CD4-positive, alpha-beta T cell (primary cell): ENCODE results near the gene ATXN1. TPM values are rescaled to one million over a fixed set of nuclear protein-coding genes. Genes with fewer than 3 reads are reported as not detected.

ENCODE experiments used
- ATAC-seq: fragments of 200-7000 bp; cut with Tn5 transposase; one replicate; pipeline ENCODE4 v1.10.0; 2022; ENCODE audit warnings: mild to moderate bottlenecking; ENCODE audit not compliant: poor library complexity
- CTCF ChIA-PET: fragments of 350-600 bp; sonication (Branson Sonifier 250); formaldehyde crosslinking; loops from one replicate; lab custom pipeline; 2021; ENCODE audit warnings: antibody characterized with exemption, inconsistent platforms; lab: Charles Lee
- POLR2A ChIA-PET: fragments of 350-600 bp; sonication (Branson Sonifier 250); formaldehyde crosslinking; loops from one replicate; lab custom pipeline; 2021; ENCODE audit warnings: antibody characterized with exemption, inconsistent platforms; lab: Charles Lee
- DNase-seq, 14 experiments: peaks; one replicate each; pipeline ENCODE4 v3.0.0-alpha.2; 2013 to 2020; ENCODE audit warnings: mixed read lengths in 2 of 14
- H3K27ac ChIP-seq, 2 donors: one replicate each; pipeline versions ENCODE4 v1.5.1 to v1.7.0; 2013; ENCODE audit warnings: low read length in 2 of 2, low read depth in 1 of 2, mild to moderate bottlenecking in 1 of 2
- H3K27me3 ChIP-seq, 2 experiments: 1 replicate in 1 of 2; 2 replicates in 1 of 2; pipeline versions ENCODE4 v1.6.1 to v1.7.0; 2013; ENCODE audit warnings: low read length in 2 of 2, control low read depth in 1 of 2, mild to moderate bottlenecking in 1 of 2, moderate library complexity in 1 of 2; ENCODE audit not compliant: insufficient read depth in 2 of 2, control insufficient read depth in 1 of 2
- H3K36me3 ChIP-seq: one replicate; pipeline ENCODE4 v1.6.1; 2013; ENCODE audit warnings: low read length, control low read depth; ENCODE audit not compliant: insufficient read depth
- H3K4me1 ChIP-seq: one replicate; pipeline ENCODE4 v1.6.1; 2013; ENCODE audit warnings: low read length, control low read depth; ENCODE audit not compliant: insufficient read depth
- H3K4me3 ChIP-seq: one replicate; pipeline ENCODE4 v1.5.1; 2013; ENCODE audit warnings: mild to moderate bottlenecking, low read length, moderate library complexity
- H3K9me3 ChIP-seq, 2 experiments: 1 replicate in 1 of 2; 2 replicates in 1 of 2; pipeline versions ENCODE4 v1.6.1 to v1.7.0; 2013; ENCODE audit warnings: low read length in 2 of 2, mild to moderate bottlenecking in 2 of 2, control low read depth in 1 of 2, moderate library complexity in 1 of 2; ENCODE audit not compliant: control insufficient read depth in 1 of 2, insufficient read depth in 1 of 2
- H3K27ac Mint-ChIP-seq: one replicate; pipeline ENCODE4 v1.8.0; 2020; ENCODE audit warnings: mixed read lengths
- H3K27me3 Mint-ChIP-seq: one replicate; pipeline ENCODE4 v1.8.0; 2021; ENCODE audit warnings: mixed read lengths
- H3K36me3 Mint-ChIP-seq: one replicate; pipeline ENCODE4 v1.8.0; 2021; ENCODE audit warnings: low read depth, mixed read lengths
- H3K4me1 Mint-ChIP-seq: one replicate; pipeline ENCODE4 v1.8.0; 2021; ENCODE audit warnings: low read depth, mixed read lengths
- H3K4me3 Mint-ChIP-seq: one replicate; pipeline ENCODE4 v1.8.0; 2020; ENCODE audit warnings: mild to moderate bottlenecking, mixed read lengths
- H3K9me3 Mint-ChIP-seq: one replicate; pipeline ENCODE4 v1.8.0; 2020; ENCODE audit warnings: mixed read lengths
- CTCF ChIP-seq: fragments of 200-600 bp; IDR thresholded peaks from one replicate; pipeline ENCODE4 v1.8.0; 2022; ENCODE audit warnings: antibody characterized with exemption, mild to moderate bottlenecking
- intact Hi-C, 2 experiments: fragments of 100-400 bp; cut with DNase I in 1 of 2; cut with micrococcal nuclease in 1 of 2; formaldehyde crosslinking; loops; one replicate each; pipeline versions ENCODE4 v1.15.1 to v1.9.0; 2023 to 2025; cut with DNase I, micrococcal nuclease
- total RNA-seq, 174 experiments: library from RNA in 2 of 174; stranded (reverse) in 2 of 174; gene quantifications; one replicate each; pipeline ENCODE4 v1.2.3 and lab custom pipeline; 2021 to 2026

Gene ATXN1
- total RNA-seq, 2 experiments from 2014 or later: 74.2 to 76.7 TPM

DNA sequence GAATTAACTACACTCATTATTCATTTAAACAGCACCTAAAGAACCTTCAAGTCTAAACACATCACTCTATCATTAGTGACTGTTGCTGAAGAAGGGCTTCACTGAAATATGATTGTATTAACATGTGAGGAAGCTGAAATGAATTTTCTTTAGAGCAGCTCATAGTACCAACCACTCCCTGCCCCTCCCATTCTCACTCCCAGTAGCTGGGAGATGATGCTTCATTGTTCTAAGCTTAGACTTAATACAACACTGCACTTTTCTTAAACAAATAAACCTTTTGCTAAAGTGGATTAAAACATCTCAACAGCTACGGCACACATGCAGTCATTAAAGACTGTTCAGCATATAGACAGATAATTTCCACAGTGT, 63.1 kb downstream of the ATXN1 start:
- H3K36me3 Mint-ChIP-seq: no peaks in the 10 kb centered on the region
- peak overlapping the region; percentile 68 for H3K27ac Mint-ChIP-seq
- peak in 1 of 14 experiments; percentile 33 for DNase-seq
- Histone ChIP-seq H3K9me3 (no peaks in the 10 kb centered on the region), H3K27me3 (no peaks in the 10 kb centered on the region), H3K27ac (no peak overlapping the region), H3K4me3 (peak overlapping the region; percentile 15), H3K4me1 (peaks cover 39% of the 10 kb centered on the region), H3K36me3 (no peaks in the 10 kb centered on the region)
- no peak for TF ChIP-seq CTCF
- no peaks in the 10 kb centered on the region for H3K9me3 Mint-ChIP-seq
- CTCF ChIA-PET: interaction anchor here (1.0 to 2.5 kb wide), 4 partner anchors 10 to 366 kb away, joined by 3 to 10 read pairs (median 4); partner anchors contain the start of gene ATXN1
- peak overlapping the region; percentile 52 for H3K4me3 Mint-ChIP-seq
- peaks cover 64% of the 10 kb centered on the region for H3K4me1 Mint-ChIP-seq
- intact Hi-C loops: loop anchor here (5.0 kb wide), 2 partner anchors 41 to 46 kb away; no protein-coding TSS in a partner anchor
- H3K27me3 Mint-ChIP-seq: no peaks in the 10 kb centered on the region
- ATAC-seq: peak; percentile 30
- POLR2A ChIA-PET: interaction anchor here (0.8 to 3.3 kb wide), 8 partner anchors 10 to 96 kb away, joined by 3 to 20 read pairs (median 4); partner anchors contain the start of gene ATXN1

- Mint-ChIP-seq H3K4me3 (peak overlapping the region; percentile 52), H3K4me1 (peaks cover 67% of the 10 kb centered on the region), H3K36me3 (no peaks in the 10 kb centered on the region), H3K27me3 (no peaks in the 10 kb centered on the region), H3K27ac (peak overlapping the region; percentile 68), H3K9me3 (no peaks in the 10 kb centered on the region)
- H3K27me3 ChIP-seq: no peaks in the 10 kb centered on the region
- DNase-seq (peak in 1 of 14 experiments; percentile 40), ATAC-seq (no peak)
- H3K9me3 ChIP-seq: no peaks in the 10 kb centered on the region
- H3K36me3 ChIP-seq: no peaks in the 10 kb centered on the region
- peak overlapping the region in 1 of 2 donors; percentile 16 for H3K27ac ChIP-seq
- peaks cover 44% of the 10 kb centered on the region for H3K4me1 ChIP-seq
- no peak for TF ChIP-seq CTCF
- ChIA-PET CTCF (interaction anchor here (1.0 kb wide), 1 partner anchor 9 kb away, joined by 3 read pairs; no protein-coding TSS in a partner anchor), POLR2A (interaction anchor here (1.3 to 3.3 kb wide), 5 partner anchors 9 to 96 kb away, joined by 4 to 20 read pairs (median 10); partner anchors contain the start of gene ATXN1)
- intact Hi-C loops: loop anchor here (2.0 to 5.0 kb wide), 3 partner anchors 15 to 45 kb away; no protein-coding TSS in a partner anchor
- H3K4me3 ChIP-seq: peak overlapping the region; percentile 15
Measured at GRCh38 chr6:16697437-16698161, 63.7 kb downstream of the ATXN1 start.

DNA sequence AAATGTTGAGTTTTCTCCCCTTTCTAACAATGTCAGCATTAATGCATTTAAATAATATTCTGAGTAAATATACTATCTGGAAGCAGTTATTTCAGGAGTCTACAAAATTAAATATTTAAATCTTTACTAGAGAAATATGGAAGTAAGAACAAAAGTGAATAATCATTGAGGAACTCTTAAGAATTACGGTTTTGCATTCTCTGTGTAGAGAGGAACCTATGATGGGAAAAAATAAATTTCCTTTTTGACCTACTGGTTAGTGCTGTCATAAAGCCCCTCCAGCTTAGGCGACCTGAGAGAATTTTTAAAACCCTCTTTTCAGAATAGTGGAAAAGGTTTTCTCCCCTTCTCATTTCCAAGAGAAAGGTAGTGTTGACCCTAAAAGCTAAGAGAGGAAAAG, 64.8 kb downstream of the ATXN1 start:
- no peak overlapping the region for H3K4me3 Mint-ChIP-seq
- no peak for TF ChIP-seq CTCF
- CTCF ChIA-PET: interaction anchor here (1.4 kb wide), 1 partner anchor 71 kb away, joined by 3 read pairs; no protein-coding TSS in a partner anchor
- H3K4me3 ChIP-seq: no peak overlapping the region
- peaks cover 75% of the 10 kb centered on the region for H3K4me1 Mint-ChIP-seq
- H3K36me3 Mint-ChIP-seq: no peaks in the 10 kb centered on the region
- no peak overlapping the region for H3K27ac Mint-ChIP-seq
- no peak overlapping the region for H3K27ac ChIP-seq
- intact Hi-C loops: loop anchor here (2.0 to 5.0 kb wide), 3 partner anchors 16 to 44 kb away; no protein-coding TSS in a partner anchor
- peaks cover 51% of the 10 kb centered on the region for H3K4me1 ChIP-seq
- no peaks in the 10 kb centered on the region for H3K9me3 ChIP-seq
- no peaks in the 10 kb centered on the region for H3K27me3 ChIP-seq
- no peaks in the 10 kb centered on the region for H3K9me3 Mint-ChIP-seq
- DNase-seq (no peak), ATAC-seq (no peak)
- H3K27me3 Mint-ChIP-seq: no peaks in the 10 kb centered on the region
- POLR2A ChIA-PET: interaction anchor here (0.8 to 1.8 kb wide), 2 partner anchors 8 to 9 kb away, joined by 4 to 5 read pairs; no protein-coding TSS in a partner anchor
- H3K36me3 ChIP-seq: no peaks in the 10 kb centered on the region
